NCI-H1417 (cell line): ENCODE data around the gene NAV3.
A peak's percentile ranks its signal among the peaks of the same experiment; 100 is the strongest.

Source experiments
- DNase-seq, 3 experiments: peaks; one replicate each; lab custom pipeline; 2025; lab: John Stamatoyannopoulos, UW

The NAV3 gene

GRCh38 chr12:77983859-77984258 lies 153.2 kb downstream of the NAV3 start:
- no peak for DNase-seq

DNA sequence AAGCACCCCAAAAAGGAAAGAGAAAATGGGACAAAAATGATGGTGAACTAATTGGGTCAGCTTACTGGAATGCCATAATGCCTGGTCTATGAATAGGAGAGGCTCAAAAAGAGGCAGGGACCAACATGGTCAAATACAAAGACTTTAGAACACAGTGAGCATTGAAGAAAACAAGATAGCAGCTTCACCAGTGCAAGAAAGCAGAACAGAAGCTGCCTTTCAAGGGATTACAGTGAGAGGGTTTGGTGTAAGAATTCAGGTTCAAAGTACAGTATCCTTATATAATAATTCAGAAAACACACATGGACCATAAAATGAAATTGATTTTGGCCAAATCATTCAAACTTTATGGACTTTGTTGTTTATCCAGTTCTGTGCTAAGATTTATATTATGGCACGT lies 162.1 kb downstream of the NAV3 start:
- no peak for DNase-seq

- no peak for DNase-seq
These were observed 163.0 kb downstream of the NAV3 start for GRCh38 chr12:77993658-77994057.

- no peak for DNase-seq
These were observed 164.9 kb downstream of the NAV3 start for GRCh38 chr12:77995436-77996167.

- no peak for DNase-seq
These were observed 166.0 kb downstream of the NAV3 start for GRCh38 chr12:77996670-77997069.

DNA sequence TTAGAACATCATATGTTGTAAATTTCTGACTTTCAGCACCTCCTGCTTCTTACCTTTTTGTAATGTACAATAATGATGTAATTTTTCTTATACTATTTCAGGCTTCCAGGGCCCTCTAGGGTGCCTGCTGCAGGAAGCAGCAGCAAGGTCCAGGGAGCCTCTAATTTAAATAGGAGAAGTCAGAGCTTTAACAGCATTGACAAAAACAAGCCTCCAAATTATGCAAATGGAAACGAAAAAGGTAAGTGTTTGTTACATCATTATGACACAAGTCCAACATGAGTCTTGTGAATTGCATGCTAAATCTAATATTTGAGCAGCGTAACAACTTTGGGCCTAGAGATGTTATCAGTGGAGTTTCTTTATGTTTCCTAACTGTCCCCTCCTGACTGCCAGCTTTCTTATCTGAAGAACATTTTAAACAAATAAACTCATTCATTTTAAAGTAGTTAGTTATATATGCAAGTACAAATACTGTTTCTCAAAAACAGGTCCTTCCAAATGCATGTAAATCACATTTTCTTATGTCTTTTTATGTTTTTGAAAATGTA lies 167.6 kb downstream of the NAV3 start:
- DNase-seq: no peak

DNA sequence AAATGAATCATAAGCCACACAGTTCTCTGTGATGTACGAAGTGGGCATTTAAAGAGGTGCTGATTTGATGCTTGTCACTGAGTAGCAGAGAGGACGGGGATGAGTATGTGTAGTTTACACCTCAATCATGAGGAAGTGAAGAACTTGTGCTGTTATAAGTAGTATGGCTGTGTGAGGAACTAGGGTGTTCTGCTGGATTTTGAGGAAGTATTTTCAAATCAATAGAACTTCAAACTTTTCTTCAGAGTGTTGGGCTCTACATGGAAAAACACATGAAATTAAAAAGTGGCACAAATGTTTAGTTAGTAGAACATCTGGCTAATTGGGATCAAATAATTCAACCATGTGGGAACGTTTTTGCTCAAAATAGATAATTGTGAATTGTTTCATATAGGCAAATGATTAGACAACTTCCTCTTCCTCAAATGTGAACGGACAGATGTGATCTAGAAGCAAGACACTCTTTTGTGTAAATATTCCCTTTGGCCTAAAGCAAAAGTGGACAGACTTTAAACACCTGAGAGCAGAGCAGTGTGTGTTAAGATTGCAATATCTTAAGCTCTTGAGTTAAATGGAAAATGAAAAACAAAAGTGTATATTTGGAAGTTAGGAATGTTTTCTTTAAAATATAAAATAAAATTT lies 168.5 kb downstream of the NAV3 start:
- DNase-seq: no peak

- peak in 2 of 3 experiments; percentile 12 to 54 for DNase-seq
These were observed 172.2 kb downstream of the NAV3 start for GRCh38 chr12:78002878-78003277.

GRCh38 chr12:78004249-78005093 lies 173.8 kb downstream of the NAV3 start:
- DNase-seq: peak in 1 of 3 experiments; percentile 60

DNA sequence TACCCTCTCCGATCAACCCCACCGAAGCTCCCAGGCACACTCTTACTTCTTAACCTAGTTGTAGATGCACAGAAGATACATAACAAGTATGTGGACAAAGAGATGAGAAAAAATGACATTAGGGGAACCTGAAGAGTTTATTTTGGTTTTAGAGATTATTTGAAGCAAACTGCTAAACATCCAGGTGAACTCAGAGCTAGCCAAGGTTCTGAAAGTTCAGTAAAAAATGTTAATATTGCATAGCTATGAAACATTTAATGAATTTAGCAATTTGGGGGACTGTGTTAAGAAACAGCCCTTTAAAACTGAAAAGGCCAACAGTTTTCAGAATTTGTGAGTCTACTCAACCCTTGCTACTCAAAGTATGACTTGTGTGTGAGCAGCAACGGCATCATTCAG lies 174.4 kb downstream of the NAV3 start:
- no peak for DNase-seq

DNA sequence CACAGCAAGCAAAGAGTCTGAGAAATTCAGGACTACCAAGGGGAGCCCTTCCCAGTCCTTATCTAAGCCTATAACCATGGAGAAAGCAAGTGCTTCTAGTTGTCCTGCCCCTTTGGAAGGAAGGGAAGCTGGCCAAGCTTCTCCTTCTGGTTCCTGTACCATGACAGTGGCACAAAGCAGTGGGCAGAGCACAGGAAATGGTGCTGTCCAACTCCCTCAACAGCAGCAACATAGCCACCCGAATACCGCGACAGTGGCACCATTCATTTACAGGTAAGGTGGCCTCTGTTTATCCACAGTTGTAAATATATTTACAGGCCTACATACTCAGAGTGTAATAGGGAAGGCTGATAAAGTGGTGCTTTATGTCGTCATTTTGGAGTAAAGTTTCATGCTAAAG lies 176.5 kb downstream of the NAV3 start:
- no peak for DNase-seq

GRCh38 chr12:78009031-78009430 lies 178.3 kb downstream of the NAV3 start:
- DNase-seq: no peak

DNA sequence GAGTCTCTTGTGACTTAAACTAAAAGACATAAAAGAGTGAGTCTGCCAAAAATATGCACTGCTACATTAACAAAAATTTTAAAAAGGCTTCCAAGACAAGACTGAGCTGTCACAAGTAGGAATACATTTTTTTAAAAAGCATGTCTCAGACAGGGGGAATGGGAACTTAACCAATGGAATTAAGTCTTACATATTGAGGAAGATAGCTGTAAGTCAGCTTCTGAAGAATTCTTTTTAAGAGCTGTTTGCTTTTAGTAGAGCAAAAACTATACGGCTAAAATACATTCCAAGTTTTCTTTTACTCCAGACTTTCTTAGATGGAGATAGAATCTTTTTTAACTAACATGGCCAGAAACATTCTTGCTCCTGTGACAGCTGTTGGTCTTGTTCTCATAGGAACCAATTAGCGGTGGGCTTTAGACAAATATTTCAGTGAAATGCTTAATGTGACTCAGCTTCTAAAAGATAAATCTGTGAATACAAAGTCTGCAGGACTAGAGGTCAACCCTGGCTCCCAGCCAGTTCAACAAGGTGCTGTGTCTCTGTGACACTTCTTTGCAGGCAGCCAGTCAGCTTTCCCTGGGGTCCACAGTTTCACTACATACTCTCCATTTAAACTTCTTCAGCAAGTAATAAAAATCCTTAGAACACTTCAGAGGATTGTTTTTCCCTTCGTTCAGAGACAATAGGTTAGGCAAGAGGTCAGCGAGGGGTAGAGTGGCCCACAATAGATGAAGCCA lies 187.6 kb downstream of the NAV3 start:
- no peak for DNase-seq

- DNase-seq: no peak
These were observed 188.2 kb downstream of the NAV3 start for GRCh38 chr12:78018939-78019338.

- DNase-seq: no peak
These were observed 197.7 kb downstream of the NAV3 start for GRCh38 chr12:78028426-78028825.

- no peak for DNase-seq
These were observed 203.3 kb downstream of the NAV3 start for GRCh38 chr12:78034025-78034424.

DNA sequence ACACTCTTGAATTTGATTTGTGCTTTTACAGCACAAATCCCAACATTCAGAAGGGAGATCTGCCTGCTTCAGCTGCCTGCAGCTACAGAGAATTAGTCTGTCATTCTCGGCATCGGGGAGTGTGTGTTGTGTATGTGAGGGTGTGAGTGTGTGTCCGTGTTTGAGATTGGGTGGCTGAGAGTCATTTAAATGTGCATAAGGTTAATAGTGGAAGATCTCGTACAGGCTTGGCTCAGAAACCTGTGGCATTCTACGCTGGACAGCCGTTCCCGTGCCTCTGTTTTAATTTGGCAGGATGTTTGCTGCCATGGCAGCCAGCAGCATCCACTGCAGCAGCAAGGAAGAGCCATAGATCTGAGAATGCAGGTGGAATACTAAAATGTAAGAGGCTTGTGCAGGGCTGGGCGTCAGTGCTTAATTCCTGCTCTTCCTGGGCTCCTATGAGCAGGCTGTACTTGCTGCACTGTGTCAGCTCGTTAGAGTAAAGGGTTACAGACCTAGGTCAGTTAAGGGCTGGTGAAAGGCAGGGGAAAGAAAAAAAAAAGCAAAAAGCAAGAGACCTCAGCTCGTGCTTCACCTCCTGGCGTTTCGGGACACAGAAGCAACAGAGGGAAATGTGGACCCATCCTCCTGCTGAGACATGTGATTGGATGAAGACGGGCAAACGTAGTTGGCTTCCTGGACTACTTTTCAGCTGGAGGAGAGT lies 205.4 kb downstream of the NAV3 start:
- peak in 2 of 3 experiments; percentile 72 to 77 for DNase-seq

GRCh38 chr12:78036874-78037273 lies 206.2 kb downstream of the NAV3 start:
- no peak for DNase-seq

GRCh38 chr12:78037707-78038106 lies 207.0 kb downstream of the NAV3 start:
- DNase-seq: no peak

DNA sequence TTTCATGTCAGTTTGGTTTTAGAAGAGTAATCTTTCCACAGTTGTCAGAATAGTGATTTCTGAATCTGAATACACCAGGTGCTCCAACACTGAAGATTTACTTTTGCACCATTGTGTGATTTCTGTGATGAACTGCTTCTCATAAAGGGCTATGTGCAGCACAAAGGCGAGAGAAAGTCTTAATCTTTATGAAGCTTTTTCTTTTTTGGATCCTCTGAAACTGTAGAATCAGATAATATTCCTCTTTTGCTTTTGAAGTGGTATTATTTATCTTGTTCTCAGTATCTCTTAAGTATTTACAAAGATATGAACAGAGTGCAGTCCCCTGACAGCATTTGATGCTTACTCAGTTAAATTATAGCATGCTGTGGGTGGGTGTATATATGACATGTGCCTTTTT lies 207.8 kb downstream of the NAV3 start:
- DNase-seq: no peak

DNA sequence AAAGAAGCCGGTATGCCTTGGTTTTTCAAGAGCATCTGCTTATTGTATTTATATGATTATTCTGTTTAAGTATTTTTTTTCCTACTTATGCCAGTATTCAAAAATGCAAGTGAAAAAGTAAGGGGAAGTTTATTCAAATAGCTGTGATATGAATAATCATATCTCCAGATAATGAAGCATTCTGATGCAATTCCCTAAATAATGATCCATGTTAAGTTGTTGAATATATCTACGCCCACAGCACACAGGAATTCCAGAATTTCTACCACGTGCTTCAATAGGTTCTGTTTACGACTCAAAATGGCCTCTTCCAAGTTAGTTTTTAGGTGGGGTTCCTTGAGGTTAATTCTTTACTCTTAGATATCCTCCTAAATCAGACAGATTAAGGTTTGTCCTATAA lies 208.3 kb downstream of the NAV3 start:
- DNase-seq: no peak
